Endothelial cell of umbilical vein (primary cell): ENCODE data around the gene DIP2B. TPM values are rescaled to one million over a fixed set of nuclear protein-coding genes. Genes with fewer than 3 reads are reported as not detected.

Experiments
- BruUV-seq: library from RNA; stranded (reverse); fragments of 400-500 nt; replicated peaks from 2 replicates; lab custom pipeline; 2021; lab: Mats Ljungman, UMichigan
- CTCF ChIA-PET: fragments of 300-600, 350-600 bp; sonication (Branson Sonifier 250); formaldehyde crosslinking; loops from one replicate; lab custom pipeline; 2021; ENCODE audit warnings: antibody characterized with exemption, inconsistent platforms; lab: Charles Lee
- POLR2A ChIA-PET: fragments of 300-600, 350-600 bp; sonication (Branson Sonifier 250); formaldehyde crosslinking; loops from one replicate; lab custom pipeline; 2021; ENCODE audit warnings: antibody characterized with exemption, inconsistent platforms; lab: Charles Lee
- DNase-seq: peaks from one replicate; pipeline ENCODE4 v3.0.0-alpha.2; 2011; ENCODE audit warnings: low read depth, low spot score
- FAIRE-seq: peaks from 2 replicates; lab custom pipeline; 2011; peaks lifted over from hg19 to GRCh38; lab: Jason Lieb, UNC
- H2AFZ ChIP-seq: 2 replicates; pipeline ENCODE4 v1.6.0; 2012; ENCODE audit warnings: low read depth, low read length, control low read depth, inconsistent platforms
- H3K27ac ChIP-seq: 2 replicates; pipeline ENCODE4 v1.5.1; 2011; ENCODE audit warnings: low read depth, mild to moderate bottlenecking, control low read depth, low read length, moderate library complexity; ENCODE audit not compliant: insufficient read depth
- H3K27me3 ChIP-seq, 2 experiments: 2 replicates each; pipeline versions ENCODE4 v1.6.0 to v1.6.1; 2011; ENCODE audit warnings: low read length in 2 of 2, mixed read lengths in 1 of 2; ENCODE audit not compliant: control insufficient read depth in 2 of 2, insufficient read depth in 2 of 2
- H3K36me3 ChIP-seq, 2 experiments: 2 replicates in 1 of 2; 3 replicates in 1 of 2; pipeline ENCODE4 v1.5.1; 2011; ENCODE audit warnings: low read length in 2 of 2, mild to moderate bottlenecking in 1 of 2, moderate library complexity in 1 of 2; ENCODE audit not compliant: control insufficient read depth in 2 of 2, insufficient read depth in 2 of 2; ENCODE audit errors: extremely low read depth in 1 of 2
- H3K4me1 ChIP-seq: 3 replicates; pipeline ENCODE4 v1.5.1; 2011; ENCODE audit warnings: mild to moderate bottlenecking, low read length; ENCODE audit not compliant: control insufficient read depth, insufficient read depth; ENCODE audit errors: extremely low read depth
- H3K4me2 ChIP-seq: 2 replicates; pipeline ENCODE4 v1.6.1; 2011; ENCODE audit warnings: low read length, control low read depth, mixed read lengths; ENCODE audit not compliant: insufficient read depth
- H3K4me3 ChIP-seq, 3 experiments: fragments of 200-600 bp in 1 of 3; sonication (generic), shearing (Covaris generic) in 1 of 3; replicated peaks in 1 of 3; 2 replicates each; pipeline ENCODE4 v1.5.1; 2011 to 2016; ENCODE audit warnings: control low read depth in 3 of 3, low read length in 3 of 3, mild to moderate bottlenecking in 2 of 3, inconsistent platforms in 1 of 3, low read depth in 1 of 3, moderate library complexity in 1 of 3; ENCODE audit not compliant: insufficient read depth in 1 of 3
- H3K79me2 ChIP-seq: 2 replicates; pipeline ENCODE4 v1.6.0; 2012; ENCODE audit warnings: low read length, inconsistent platforms; ENCODE audit not compliant: control insufficient read depth, insufficient read depth
- H3K9ac ChIP-seq: replicated peaks from 2 replicates; pipeline ENCODE3; 2011; ENCODE audit warnings: low read length, control low read depth; ENCODE audit not compliant: insufficient read depth; ENCODE audit errors: extremely low read depth
- H3K9me1 ChIP-seq: replicated peaks from 3 replicates; pipeline ENCODE4 v1.6.0; 2011; ENCODE audit warnings: mild to moderate bottlenecking, low read length; ENCODE audit not compliant: control insufficient read depth, insufficient read depth; ENCODE audit errors: extremely low read depth
- H3K9me3 ChIP-seq: replicated peaks from 2 replicates; pipeline ENCODE4 v1.5.1; 2012; ENCODE audit warnings: low read length, inconsistent platforms; ENCODE audit not compliant: control insufficient read depth, insufficient read depth
- H4K20me1 ChIP-seq: replicated peaks from 2 replicates; pipeline ENCODE3; 2011; ENCODE audit warnings: mild to moderate bottlenecking, low read length; ENCODE audit not compliant: control insufficient read depth, insufficient read depth; ENCODE audit errors: extremely low read depth
- EZH2 ChIP-seq: IDR thresholded peaks from 2 replicates; pipeline ENCODE4 v1.6.1; 2012; ENCODE audit warnings: borderline replicate concordance, low read depth, mild to moderate bottlenecking, moderate library complexity, low read length, inconsistent platforms; ENCODE audit not compliant: severe bottlenecking
- FOS ChIP-seq: IDR thresholded peaks from 2 replicates; pipeline ENCODE4 v1.6.1; 2011; ENCODE audit warnings: mild to moderate bottlenecking, low read length, moderate library complexity, borderline replicate concordance; ENCODE audit not compliant: insufficient read depth
- GATA2 ChIP-seq: IDR thresholded peaks from 2 replicates; pipeline ENCODE4 v1.7.0; 2011; ENCODE audit warnings: low read depth, mild to moderate bottlenecking, moderate library complexity, mixed read lengths, low read length; ENCODE audit not compliant: insufficient read length, insufficient read depth
- JUN ChIP-seq: IDR thresholded peaks from 2 replicates; pipeline ENCODE4 v1.6.1; 2011; ENCODE audit warnings: borderline replicate concordance, low read depth; ENCODE audit not compliant: insufficient read length, insufficient read depth
- MAX ChIP-seq: IDR thresholded peaks from 2 replicates; pipeline ENCODE4 v1.6.1; 2011; ENCODE audit not compliant: insufficient read depth, insufficient read length
- MYC ChIP-seq: IDR thresholded peaks from one replicate; pipeline ENCODE4 v1.6.1; 2011; ENCODE audit warnings: mild to moderate bottlenecking, low read depth, low read length
- POLR2A ChIP-seq: IDR thresholded peaks from 2 replicates; pipeline ENCODE4 v1.6.1; 2012; ENCODE audit warnings: low read depth, mild to moderate bottlenecking, control low read depth, low read length
- POLR2AphosphoS5 ChIP-seq: IDR thresholded peaks from 2 replicates; pipeline ENCODE4 v1.6.1; 2012; ENCODE audit warnings: low read depth, mild to moderate bottlenecking, control low read depth, low read length, moderate library complexity; ENCODE audit not compliant: insufficient read depth
- dilution Hi-C: fragments of 300-500 bp; cut with MboI; formaldehyde crosslinking; loops from one replicate; pipeline ENCODE4 v1.15.0; 2019; ENCODE audit warnings: low sequenced_read_pairs; ENCODE audit not compliant: extremely low pct_ligation_motif_present
- intact Hi-C: fragments of 100-400 bp; cut with micrococcal nuclease; formaldehyde crosslinking; loops from one replicate; pipeline ENCODE4 v1.10.0; 2022
- polyA plus RNA-seq, 4 experiments: library from polyadenylated mRNA; depleted of rRNA in 3 of 4; stranded (reverse) in 3 of 4; unstranded in 1 of 4; fragments of >200 nt; gene quantifications; 2 replicates each; pipeline versions ENCODE4 v1.2.1 to v1.2.3, GENCODE V29; 2011 to 2012; ENCODE audit warnings: missing spikeins in 1 of 4
- total RNA-seq: library from RNA; stranded (reverse); gene quantifications from 2 replicates; pipeline ENCODE4 v1.2.3, GENCODE V29; 2021
- TF ChIP-seq, protein P1 (sequence below), 2 donors: IDR thresholded peaks; 1 replicate in 1 of 2; 2 replicates in 1 of 2; pipeline ENCODE4 v1.5.1; 2011; ENCODE audit warnings: low read length in 2 of 2, mild to moderate bottlenecking in 2 of 2, moderate library complexity in 2 of 2, control low read depth in 1 of 2, inconsistent platforms in 1 of 2, low read depth in 1 of 2; ENCODE audit not compliant: insufficient read depth in 1 of 2; ENCODE audit errors: extremely low read depth in 1 of 2

Gene DIP2B
- total and polyA plus RNA-seq, 2 donors (not counting 3 experiments of a cell fraction or from before 2014, with no cell fraction given), result 14.5 to 28.0 TPM

GRCh38 chr12:50686976-50687375 is 182.2 kb downstream of the DIP2B start:
- H3K9me1 ChIP-seq, result no peaks in the 10 kb centered on the region
- ChIA-PET CTCF (no interaction called here), POLR2A (interaction anchor here (0.7 kb wide), 1 partner anchor 226 kb away, joined by 3 read pairs; no protein-coding TSS in a partner anchor)
- H3K79me2 ChIP-seq, result no peaks in the 10 kb centered on the region
- peaks cover 3 to 6% of the 10 kb centered on the region in 2 experiments for H3K36me3 ChIP-seq
- H3K9me3 ChIP-seq, result no peaks in the 10 kb centered on the region
- no peak overlapping the region for H3K4me2 ChIP-seq
- no peak for FAIRE-seq
- BruUV-seq, result no TSS peak
- H3K27ac ChIP-seq, result no peak overlapping the region
- no peaks in the 10 kb centered on the region for H3K4me1 ChIP-seq
- H3K27me3 ChIP-seq, result no peaks in the 10 kb centered on the region
- intact Hi-C loops, result no loop called here
- no peaks in the 10 kb centered on the region for H4K20me1 ChIP-seq
- no peak overlapping the region for H3K4me3 ChIP-seq
- DNase-seq, result no peak
- no peak overlapping the region for H2AFZ ChIP-seq
- TF ChIP-seq MAX (no peak), POLR2AphosphoS5 (no peak), JUN (no peak), MYC (no peak), FOS (no peak), GATA2 (no peak), POLR2A (no peak), EZH2 (no peak)
- TF ChIP-seq, protein P1, sequence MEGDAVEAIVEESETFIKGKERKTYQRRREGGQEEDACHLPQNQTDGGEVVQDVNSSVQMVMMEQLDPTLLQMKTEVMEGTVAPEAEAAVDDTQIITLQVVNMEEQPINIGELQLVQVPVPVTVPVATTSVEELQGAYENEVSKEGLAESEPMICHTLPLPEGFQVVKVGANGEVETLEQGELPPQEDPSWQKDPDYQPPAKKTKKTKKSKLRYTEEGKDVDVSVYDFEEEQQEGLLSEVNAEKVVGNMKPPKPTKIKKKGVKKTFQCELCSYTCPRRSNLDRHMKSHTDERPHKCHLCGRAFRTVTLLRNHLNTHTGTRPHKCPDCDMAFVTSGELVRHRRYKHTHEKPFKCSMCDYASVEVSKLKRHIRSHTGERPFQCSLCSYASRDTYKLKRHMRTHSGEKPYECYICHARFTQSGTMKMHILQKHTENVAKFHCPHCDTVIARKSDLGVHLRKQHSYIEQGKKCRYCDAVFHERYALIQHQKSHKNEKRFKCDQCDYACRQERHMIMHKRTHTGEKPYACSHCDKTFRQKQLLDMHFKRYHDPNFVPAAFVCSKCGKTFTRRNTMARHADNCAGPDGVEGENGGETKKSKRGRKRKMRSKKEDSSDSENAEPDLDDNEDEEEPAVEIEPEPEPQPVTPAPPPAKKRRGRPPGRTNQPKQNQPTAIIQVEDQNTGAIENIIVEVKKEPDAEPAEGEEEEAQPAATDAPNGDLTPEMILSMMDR (IDR thresholded peaks at IDR 0.05; ENCODE audit: extremely low read depth in 1 of 2, insufficient read depth in 1 of 2, low read depth in 1 of 2, low read length in 2 of 2), result no peak
- dilution Hi-C loops, result no loop called here
- no peak overlapping the region for H3K9ac ChIP-seq
